HG02884 (cell line): ENCODE results near the gene ETF1.

Experiments used
- ATAC-seq: cut with Tn5 transposase; IDR thresholded peaks from one replicate; pipeline ENCODE4 v1.9.1; 2021; ENCODE audit warnings: mild to moderate bottlenecking, moderate library complexity; ENCODE audit not compliant: unreplicated experiment

ETF1 gene

DNA sequence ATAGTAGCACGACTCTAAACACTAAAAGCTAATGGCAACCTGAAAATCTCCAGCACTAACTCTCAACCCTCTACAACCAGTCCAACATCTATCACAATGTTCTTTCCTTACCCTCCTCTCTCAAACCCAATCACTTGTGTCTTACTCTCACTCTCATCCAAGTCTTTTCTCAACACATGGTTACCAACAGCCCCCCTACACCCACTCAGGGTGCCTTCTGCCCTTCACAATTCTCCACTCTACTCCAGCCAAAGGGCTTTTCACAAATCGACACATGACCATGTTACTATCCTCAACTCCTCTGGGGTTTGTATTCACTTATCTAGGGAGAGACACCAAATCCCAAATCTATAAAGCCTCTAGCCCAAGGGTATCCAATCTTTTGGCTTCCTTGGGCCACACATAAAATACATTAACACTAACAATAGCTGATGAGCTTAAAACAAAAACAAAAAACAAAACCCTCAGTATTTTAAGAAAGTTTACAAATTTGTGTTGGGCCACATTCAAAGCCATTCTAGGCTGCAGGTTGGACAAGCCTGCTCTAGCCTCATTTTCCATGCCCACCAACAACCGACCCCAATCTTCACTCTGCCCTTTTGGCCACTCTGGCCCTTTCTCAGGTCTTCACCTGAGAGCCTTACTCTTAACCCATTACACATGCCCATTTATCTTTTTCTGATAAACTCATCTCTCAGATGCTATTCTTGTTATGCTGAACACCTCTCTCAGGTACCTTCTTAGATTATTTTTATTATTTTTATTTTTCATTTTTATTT, 20.5 kb upstream of the ETF1 start:
- ATAC-seq = no peak

DNA sequence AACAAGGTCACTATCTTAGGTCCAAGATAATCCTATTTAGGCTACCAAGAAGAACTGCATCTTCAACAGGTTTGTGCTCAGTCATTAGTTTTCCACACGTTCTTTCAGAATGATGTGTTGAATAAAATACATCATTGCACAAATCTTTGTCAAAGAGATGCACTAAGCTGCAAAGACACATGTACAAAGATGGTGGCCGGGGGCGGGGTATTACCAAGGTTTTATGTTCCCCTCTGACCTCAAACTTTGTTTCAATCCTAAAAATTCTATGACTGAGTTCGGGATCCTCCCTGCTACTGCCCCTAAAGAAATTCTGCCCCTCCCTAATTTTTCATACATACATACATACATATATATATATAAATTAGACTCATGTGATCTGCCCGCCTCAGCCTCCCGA, 17.9 kb upstream of the ETF1 start:
- no peak for ATAC-seq

DNA sequence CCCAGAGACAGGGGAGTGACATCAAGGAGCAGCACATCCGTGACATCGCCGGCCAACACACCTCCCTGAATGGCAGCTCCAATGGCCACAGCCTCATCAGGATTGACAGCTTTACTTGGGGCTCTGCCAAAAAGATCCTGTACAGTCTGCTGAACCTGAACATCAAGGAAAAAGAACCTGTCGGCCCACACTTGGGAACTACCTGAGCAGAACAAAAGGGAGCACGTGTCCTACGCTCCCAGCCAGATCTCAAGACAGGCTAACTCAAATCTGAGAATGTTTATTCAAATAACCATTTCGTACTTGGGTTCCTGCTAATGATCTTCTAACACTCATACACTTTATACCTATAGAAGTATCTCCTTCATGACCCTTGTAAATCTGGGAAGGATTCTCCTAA, 16.9 kb upstream of the ETF1 start:
- ATAC-seq = no peak

DNA sequence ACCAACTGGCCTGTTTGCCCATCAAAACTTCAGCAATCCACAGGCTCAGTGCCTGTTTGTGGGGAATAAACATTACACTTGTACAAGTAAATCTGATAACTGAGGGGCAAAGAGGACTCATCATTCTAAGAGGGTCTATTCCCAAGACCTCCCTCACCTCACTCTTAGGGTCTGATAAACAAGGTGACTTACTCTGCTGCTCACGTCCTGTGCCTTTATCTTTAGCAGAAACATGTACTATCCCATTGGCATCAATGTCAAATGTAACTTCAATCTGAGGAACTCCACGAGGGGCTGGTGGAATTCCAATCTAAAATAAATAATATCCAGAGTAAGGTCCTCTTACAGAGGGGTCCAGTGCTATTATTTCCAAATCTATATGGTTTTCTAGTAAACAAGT, 14.6 kb upstream of the ETF1 start:
- ATAC-seq = no peak

DNA sequence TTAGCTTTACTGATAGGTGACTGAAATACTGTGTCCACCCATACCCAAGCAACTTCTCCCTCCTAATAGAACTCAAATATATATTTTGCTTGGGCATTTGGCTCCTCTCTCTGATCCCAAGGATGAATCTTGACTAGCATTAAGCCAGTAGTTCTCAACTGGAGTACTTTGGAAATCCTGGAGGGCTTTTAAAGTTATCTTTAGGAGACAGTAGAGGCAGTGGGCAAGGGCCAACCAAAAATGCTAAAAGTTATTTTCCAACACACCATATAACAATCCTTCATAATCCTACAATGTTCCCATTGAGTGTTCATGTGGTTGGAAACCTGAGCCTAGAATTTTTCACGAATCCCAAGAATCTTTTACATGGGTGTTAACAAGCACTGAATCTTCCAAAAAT, 11.1 kb upstream of the ETF1 start:
- no peak for ATAC-seq

DNA sequence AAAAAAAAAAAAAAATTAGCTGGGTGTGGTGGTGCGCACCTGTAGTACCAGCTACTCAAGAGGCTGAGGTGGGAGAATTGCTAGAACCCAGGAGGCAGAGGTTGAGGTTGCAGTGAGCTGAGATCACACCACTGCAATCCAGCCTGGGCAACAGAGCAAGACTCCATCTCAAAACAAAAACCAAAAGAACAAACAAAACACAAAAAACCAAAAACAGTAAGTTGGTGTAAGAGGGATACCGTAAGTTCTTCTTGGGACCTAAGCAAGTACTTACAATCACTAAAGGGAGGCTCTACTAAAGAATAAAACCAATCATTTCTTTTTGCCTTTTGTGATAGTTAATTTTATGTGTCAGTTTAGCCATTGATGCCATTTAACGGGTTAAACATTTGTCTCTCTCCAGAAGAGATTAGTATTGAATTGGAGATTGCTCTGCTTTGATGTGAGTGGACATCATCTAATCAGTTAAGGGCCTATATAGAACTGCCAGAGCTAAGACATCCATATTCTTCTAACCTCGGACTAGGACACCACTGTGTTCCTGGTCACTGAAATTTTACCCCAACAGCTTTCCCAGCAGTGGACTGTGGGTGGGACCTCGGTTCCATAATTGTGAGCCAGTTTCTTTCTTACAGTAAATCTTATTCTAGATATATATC, 10.5 kb upstream of the ETF1 start:
- no peak for ATAC-seq

DNA sequence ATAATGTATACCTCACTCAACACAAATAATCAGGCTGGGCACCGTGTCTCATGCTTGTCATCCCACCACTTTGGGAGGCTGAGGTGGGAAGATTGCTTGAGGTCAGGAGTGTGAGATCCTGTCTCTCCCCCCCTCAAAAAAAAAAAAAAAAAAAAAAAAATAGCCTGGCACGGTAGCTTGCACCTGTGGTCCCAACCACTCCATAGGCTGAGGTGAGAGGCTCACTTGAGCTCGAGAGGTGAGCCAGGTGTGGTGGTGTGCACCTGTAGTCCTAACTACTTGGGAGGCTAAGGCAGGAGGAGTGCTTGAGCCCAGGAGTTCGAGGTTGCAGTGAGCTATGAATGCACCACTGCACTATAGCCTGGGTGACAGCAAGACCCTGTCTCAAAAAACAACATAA, 9.6 kb upstream of the ETF1 start:
- ATAC-seq = no peak

DNA sequence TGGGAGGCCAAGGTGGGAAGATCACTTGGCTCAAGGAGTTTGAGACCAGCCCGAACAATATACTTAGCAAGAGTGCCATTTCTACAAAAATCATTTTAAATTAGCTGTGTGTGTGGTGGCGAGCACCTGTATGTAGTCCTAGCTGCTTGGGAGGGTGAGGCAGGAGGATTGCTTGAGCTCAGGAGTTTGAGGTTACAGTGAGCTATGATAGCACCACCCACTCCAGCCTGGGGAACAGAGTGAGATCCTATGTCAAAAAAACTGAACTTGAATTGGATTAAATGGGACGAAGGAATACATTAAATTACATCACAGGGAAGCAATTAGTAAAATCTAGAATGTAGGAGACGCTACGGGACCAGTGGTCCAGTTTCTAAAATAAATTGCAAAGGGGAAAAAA, 6.4 kb upstream of the ETF1 start:
- no peak for ATAC-seq

DNA sequence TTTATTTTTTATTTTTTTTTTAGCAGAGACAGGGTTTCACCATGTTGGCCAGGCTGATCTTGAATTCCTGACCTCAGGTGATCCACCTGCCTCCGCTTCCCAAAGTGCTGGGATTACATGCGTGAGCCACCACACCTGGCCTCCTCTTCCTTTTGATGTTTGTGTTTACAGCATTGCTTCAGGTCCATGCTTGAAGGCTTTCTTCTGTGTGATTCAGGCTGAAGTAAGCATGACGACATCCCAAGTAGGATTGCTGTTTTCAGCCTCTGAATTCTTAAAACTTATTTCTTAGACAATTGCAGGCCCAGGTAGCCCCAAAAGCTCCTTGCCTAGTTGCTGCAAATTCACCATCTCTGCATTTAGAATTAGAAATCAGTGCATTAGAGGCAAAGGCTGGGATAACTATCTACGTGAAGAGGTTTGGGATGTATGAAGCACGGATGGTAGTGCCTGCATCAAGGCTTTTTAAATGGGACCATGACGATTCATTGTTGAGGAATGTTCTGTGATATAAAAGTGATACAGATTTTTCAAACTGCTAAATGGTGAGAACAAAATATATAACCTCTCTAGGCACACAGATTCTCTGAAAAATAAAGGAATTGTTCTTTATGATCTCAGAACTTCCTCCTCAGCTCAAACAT, 3.0 kb upstream of the ETF1 start:
- ATAC-seq = no peak

DNA sequence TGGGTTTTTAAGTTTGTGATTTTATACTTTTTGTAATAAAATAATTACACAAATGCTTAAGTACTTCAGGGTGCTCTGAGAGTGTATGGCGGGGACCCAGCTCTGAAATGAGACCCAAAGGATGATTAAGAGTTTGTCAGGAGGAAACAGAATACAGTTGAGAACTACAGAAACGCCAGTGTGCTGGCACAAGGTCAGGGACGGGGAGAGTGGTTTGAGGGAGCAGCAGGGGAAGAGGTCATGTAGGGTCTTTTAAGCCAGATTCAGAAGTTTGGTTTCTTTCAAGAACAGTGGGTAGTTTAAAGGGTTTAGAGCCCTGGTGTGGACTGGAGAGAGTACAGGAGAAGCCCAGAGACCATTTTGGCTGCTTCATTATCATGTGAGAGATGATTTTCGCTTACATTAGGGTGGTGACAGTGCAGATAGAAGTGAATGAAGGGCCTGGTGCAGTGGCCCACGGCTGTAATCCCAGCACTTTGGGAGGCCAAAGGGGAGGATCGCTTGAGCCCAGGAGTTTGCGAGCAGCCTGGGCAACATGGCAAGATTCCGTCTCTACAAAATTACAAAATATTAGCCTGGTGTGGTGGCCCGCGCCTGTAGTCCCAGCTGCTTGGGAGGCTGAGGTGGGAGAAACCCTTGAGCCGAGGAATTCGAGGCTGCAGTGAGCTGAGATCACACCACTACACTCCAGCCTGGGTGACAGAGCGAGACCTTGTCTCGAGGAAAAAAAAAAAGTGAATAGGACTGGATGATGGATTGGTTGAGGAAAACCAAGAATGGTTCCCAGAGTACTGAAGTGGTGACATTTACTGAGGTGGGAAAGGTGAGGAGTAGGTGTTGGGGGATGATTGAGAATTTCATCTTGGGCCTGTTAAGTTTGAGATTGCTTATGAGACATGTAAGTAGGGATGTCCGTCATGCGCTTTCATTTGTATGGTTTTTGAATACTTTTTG, 1.4 kb upstream of the ETF1 start:
- ATAC-seq = no peak

DNA sequence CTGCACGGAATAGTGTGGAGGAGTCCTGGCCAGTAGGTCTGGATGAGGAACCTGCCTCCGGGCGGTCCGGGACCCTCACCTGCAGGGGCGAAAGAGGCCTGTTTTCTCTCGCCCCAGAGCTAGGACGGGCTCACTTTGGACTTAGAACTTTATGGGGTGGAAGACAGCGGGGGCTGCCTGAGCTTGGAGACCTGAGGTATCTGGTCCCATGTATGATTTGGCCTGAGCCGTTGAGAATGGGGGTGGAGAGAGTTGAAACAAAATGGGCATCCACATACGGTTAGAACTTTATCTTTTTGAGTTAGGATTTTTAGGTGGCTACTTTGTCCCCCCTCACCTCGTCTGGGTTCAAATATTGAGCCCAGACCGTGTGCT, 681 bp upstream of the ETF1 start:
- ATAC-seq = peak; percentile 41

DNA sequence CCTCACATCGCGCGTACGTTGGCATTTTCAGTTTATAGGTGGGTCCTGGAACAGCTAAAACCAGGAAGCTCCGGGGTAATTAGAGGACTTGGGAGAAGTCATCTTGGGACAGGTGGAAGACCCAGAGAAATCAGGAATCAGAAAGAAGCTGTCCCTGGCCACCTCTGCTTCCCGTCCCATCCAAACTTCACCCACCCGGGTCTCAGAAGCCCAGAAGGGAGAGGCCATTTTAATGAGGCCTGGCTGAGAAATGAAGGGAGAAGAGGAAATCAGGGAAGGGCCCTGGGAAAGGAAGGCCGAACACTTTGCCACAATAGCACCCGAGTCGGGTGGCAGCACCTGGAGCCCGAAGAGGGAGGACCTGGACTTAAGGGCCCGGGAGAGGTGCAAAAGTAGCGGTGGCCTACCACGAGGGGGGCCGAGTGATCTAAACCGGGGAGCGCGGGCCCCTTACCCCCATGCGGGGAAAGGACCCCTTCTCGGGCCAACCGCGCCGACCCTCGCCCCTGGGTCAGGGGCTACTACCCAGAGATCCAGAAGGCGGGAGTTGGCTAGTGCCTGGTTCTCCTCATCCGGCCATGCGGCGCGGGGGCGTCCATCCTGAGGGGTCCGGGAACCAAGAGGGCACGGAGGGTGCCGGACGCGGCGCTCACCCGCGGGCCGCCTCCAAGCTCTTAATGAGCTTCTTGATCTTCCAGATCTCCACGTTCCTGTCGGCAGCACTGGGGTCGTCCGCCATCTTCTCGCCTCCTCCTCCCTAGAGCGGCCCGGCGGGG, 668 bp downstream of the ETF1 start:
- ATAC-seq = no peak

DNA sequence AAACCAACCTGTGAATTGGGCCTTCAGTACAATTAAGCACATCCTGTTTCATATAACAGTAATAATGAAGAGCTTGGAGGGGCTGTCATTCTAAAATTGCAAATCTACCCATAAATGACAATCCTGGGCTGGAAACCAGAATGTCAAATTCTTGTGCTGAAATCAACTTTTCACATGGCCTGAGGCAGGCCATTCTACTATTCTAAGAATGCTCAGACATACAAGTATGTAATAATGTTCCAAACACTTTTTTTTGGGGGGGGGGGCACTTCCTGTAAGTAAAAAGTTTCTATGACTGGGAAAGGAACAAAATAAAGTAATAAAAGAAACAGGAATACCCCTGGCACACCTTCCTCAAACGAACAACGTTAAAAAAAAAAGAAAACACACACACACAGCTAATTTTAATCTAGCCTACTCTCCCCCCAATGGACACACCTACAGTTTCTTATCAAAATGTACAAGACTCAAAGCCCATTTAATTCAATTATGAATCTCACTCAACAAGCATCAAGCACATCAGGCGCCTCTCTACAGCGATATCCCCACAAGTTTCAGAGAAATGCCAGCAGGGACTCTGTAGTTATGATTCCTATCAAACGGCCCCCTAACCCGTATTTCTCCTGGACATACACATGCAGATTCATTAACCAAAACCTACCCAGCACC, 1.4 kb downstream of the ETF1 start:
- no peak for ATAC-seq

DNA sequence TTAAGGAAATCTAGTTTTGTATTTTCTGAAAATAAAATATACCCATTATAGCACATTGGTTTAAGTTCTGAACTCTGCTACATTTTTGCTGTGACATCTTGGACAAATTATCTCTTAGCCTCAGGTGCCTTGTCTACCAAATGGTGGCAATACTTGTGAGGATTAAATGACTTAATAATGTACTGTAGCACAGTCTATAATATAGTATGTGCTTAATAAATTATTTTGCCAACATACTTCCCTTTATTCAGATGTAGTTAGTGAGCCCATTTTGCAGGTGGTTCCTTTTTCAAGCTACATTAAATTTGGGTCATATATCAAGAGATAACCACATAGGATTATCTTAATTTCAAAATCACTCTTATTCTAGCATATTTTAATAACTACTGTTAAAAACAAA, 3.2 kb downstream of the ETF1 start:
- no peak for ATAC-seq

DNA sequence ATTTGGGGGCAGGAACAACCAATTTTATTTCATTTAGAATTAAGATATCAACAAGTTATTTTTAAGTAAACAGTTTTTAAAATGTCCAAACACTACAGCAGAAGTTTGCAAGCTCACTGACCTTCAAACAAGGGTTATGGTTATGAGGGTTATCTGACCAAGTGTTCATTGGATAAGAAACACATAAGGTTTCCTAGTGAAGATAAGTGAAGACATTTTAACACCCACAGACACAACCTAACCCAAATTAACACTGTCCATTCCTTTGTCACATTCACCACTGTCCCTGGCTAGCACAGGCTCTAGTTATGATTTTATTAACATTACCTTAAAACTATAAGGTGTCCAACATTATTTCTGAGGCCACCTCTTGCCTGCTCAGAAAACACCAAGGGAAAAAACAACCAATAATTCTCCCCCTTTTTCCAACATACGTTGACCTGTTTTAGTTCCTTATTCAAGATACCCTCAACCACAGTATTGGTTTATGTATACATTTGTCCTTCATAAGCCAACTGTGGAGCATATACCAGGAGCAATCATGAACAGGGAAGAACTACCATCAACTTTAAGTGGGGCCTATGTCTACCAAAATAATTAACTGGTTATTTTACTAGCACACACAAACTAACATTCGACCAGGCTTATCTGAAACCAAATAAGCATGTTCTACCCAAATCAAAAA, 4.0 kb downstream of the ETF1 start:
- no peak for ATAC-seq

DNA sequence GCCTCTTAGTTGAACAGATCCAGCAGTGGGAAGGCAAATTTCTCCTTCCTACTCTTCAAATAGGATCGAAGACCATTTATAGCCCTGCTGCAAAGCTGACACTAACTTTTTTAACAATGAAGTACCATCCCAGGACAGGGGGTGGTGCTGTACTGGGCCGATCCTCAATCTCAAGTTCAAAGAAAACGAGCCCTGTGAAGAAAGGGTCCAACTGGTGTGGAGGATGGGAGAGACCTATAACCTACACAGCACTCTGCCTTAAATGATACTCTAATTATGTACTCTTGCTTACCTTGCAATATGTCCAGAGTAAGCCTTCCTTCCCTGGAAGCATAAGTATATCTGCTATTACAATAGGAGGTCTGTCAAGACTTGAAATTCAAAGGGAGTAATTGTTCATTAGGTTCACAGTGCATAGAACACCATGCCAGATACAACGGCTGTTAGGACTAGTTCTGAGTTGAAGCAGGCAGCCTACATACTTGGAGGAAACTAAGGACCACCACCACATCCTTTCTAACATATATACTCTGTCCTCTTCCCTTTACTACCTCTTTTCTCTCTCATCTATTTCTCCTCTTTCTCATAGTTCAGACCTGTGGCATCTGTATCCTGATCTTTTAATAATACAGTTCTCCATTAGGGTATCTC, 6.2 kb downstream of the ETF1 start:
- no peak for ATAC-seq

DNA sequence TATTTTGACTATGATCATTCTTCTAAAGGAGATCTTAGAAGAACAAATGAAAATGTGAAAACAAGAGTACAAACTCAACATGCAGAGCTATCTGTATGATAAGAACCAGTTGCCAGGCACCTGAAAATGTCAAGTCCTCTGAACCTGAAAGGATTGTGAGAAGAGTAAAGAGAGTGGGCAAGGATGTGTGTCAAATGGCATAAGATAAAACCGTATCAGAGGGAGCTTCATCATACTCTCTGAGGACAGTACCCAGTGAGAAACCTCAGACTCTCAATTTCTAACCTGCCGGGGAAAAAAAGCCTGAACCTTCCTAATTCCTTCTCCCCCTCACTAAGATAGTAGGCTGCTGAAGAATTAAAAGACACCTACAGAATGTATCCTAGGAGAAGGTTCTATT, 6.8 kb downstream of the ETF1 start:
- no peak for ATAC-seq

DNA sequence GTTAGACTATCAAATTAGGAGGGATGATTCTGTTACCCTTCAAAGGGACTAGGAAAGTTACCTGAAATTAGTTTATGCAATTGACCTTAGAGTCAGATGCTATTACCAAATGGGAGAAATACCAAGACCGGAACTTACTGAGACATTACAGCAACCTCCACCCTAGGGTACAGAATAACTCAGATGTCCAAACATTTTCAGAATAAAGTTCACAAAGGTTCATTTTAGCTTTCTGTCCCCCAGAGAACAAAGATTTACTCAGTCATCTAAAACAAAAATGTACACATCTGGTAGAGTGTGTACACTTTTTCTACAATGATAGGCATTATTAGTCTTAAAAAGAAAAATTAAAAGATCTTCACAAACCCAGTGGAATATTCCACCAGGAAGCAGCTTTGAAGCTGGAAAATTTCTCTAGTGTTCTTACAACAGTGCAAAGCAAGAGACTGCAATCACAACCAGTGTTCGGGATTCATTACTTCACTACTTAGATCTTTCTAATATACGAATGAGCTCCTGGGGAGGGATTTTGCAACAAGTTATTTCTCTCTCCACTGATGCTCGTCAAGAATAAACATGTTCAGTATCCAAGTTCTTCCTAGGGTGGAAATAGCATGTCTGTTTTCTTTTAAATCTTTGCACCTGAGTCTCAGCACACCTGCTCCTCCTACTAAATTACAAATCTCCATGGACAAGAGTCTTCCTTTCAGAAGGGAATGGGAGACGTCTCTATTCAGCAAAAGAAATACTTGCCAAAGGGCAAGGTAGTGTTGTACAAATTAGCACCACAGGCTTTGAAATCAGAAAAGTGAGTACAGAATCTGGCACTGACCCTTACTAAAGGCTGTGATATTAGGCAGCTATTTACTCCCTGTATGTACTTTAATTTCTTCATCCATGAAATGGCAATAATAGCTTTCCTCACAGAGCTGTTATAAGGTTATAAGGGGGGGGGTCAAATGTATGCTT, 8.8 kb downstream of the ETF1 start:
- no peak for ATAC-seq
